Measurements from ENCODE around the gene STH.
"Not testable (repeated sequence)": the region's sequence is repeated elsewhere in the genome, so short reads cannot be mapped to it uniquely, and the experiment has no call there.

STH gene, protein sequence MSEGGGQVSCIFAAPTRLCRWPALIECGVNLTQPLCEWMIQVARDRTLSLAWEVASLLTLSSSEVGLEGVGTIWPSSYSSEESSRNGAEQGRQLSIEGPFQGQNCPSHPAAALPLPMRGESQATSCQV

DNA sequence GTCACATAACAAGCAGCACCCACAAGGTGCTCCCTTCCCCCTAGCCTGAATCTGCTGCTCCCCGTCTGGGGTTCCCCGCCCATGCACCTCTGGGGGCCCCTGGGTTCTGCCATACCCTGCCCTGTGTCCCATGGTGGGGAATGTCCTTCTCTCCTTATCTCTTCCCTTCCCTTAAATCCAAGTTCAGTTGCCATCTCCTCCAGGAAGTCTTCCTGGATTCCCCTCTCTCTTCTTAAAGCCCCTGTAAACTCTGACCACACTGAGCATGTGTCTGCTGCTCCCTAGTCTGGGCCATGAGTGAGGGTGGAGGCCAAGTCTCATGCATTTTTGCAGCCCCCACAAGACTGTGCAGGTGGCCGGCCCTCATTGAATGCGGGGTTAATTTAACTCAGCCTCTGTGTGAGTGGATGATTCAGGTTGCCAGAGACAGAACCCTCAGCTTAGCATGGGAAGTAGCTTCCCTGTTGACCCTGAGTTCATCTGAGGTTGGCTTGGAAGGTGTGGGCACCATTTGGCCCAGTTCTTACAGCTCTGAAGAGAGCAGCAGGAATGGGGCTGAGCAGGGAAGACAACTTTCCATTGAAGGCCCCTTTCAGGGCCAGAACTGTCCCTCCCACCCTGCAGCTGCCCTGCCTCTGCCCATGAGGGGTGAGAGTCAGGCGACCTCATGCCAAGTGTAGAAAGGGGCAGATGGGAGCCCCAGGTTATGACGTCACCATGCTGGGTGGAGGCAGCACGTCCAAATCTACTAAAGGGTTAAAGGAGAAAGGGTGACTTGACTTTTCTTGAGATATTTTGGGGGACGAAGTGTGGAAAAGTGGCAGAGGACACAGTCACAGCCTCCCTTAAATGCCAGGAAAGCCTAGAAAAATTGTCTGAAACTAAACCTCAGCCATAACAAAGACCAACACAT, at the start of gene STH:
STH (plus strand) TSS at position 264 of the 913 bp plus-strand sequence; CDS start at position 294, 30 bp downstream.
- DNase-seq = no peak

DNA sequence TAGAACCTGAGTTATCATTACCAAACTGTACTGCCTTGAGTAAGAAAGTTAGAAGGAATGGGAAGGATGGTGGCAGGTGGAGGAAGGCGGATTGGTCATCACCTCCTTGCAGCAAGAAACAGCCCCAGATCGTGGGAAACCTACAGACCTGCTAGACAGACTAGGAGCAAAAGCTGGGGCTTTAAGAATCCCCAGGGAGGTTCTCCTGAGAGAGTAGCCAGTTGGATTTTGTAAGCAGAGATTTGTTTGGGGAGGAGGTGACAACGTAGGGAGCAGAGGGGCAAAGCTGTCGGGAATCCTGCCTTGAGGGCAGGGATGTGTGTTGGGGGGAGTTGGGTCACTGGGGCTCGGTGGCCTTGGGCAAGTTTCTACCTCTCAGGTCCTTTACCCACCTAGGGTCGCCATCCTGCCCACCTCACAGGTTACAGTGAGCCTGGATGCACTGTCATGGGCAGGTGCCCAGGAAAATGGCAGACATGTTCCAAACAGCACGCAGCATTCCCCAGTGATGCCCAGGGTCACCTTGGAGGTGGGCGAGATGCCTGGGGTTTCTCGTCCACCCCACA, 49.2 kb upstream of the STH start:
- no peak for DNase-seq

DNA sequence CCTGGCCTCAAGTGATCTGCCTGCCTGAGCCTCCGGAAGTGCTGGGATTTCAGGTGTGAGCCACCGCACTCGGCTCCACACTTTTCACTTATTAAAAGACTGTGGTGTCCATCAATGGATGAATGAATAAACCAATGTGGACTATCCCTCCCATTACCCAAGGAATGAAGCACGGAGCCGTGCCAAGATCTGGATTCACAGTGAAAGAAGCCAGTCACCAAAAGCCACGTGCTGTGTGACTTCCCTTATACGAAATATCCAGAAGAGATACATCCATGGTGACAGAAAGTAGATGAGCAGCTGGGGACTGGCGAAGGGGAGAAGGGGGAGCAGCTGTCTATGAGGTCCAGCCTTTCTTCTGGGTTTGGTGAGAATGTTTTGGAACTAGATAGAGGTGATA, 48.2 kb upstream of the STH start:
- DNase-seq = no peak

DNA sequence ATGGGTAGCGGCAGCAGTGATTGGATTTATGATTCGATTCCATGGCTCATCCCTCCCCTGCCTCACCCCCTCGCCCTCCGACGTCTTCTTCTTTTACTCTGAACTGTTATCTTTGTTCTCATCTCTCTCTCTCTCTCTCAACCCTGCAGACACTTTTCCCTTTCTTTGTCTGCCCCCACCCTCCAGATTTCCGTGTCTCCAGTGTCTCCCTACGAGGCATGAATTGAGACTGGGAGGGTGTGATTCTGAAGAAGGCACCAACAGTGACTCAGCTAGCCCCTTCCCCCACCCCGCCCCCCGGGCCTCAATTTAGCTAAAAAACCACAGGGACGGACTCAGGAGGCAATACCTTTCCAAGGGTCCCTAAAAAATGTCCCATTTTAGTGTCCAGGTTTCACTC, 47.6 kb upstream of the STH start:
- DNase-seq = no peak

DNA sequence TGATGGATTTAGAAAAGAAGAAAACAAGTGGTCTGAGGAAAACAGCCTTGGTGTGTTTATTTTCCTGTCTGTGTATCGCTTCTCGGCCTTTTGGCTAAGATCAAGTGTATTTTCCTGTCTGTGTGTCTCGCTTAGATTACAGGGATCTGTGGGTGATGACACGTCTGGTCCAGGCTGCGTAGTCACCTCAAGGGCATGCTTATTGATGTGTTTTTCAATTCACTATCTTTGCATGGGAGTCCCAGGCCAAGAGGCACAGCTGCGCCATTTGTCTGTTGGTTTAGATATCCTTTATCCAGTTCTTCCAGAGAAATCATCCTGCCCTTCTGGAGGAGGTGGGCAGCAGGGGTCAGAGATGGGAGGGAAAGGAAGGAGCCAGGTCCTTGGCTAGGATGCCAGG, 47.1 kb upstream of the STH start:
- DNase-seq = no peak

DNA sequence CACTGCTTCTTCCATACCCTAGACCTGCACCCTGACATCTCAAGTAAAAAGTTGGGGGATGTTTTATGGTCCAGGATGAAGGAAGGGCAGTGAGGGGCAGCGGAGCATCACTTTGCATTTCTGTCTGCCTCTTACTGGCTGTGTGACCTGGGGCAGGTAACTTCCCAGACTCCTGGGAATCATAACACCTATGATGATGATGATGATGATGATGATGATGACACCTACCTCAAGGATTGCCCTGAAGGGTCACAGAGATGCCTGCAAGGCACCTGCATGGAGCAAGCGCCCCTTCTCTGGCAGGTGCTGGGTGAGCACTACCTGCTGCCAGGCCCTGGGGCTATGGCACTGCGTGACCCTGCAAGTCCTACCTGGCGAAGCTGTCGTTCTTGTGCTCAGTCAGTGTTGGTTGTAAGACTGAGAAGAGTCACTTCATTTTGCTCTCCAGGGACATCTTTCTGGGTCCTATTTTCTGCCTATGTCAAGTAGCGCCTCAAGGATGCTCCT, 46.2 kb upstream of the STH start:
- no peak for DNase-seq

DNA sequence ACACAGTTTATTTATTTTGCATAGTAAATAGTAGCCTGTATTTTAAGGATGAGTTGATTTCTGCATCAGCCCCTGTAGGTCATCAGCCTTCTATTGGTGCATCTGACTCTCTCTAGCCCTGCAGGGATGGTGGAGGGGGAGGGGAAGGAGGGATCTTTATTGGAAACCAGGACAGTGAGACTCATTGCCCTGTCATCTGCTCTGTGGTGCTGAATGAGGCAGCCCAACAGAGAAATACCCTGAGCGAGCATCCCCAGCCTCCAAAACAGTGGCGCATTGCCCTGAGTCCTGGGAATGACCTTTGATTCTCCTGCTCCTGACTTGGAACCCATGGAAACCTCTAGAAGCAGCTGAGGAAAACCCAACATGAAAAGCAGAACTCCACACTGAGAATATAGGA, 45.5 kb upstream of the STH start:
- DNase-seq = no peak

DNA sequence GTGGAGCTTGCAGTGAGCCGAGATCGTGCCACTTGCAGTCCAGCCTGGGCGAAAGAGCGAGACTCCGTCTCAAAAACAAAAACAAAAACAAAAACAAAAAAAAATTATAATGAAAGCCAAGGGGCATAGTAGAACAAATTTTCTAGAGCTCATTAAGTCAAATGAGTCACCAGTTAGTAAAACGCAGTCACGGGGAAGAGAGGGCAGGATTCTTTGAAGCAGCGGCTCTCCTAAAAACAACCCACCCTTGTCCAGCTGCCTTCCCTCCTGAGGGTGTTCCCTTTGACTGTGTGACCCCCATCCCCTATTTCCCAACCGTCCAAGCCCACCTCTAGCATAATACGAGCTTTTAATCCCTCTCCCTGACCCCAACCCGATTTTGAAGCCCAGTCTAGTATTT, 44.1 kb upstream of the STH start:
- no peak for DNase-seq

DNA sequence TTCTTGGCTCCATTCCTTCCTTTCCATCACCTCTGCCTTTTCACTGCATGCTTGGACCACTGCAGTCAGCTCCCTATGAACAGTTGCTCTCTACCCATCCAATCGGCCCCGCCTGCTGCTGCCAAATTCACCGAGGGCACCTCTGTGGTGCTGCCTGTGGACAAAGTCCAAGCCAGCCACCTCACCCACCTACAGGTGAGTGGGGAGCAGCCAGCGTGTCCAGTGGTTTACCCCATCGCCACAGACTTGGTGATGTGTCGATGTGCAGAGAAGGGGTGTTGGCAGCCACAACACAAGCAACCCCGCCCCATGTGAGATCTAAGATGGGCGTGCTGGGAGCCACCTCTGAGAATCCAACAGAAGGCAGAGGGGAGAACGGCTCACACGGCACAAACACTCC, 43.7 kb upstream of the STH start:
- DNase-seq = no peak

DNA sequence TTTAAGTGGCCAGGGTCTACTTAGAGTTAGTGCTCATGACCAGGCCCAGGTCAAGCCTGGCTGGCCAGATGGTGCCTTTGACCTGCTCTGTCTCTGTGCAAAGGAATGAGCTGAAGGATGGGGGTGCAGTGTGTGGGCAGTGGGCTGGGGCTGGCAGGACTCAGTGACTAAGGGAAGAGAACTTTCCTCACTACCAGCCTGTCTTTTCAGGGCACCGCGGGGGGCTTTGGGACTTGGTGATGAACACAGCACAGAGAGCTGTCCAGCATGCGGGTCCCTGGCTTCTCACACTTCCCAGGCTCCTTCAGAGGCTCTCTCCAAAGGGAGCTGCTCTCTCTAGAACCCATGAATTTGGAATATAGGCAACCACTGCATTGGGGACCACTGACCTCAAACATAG, 43.0 kb upstream of the STH start:
- no peak for DNase-seq

DNA sequence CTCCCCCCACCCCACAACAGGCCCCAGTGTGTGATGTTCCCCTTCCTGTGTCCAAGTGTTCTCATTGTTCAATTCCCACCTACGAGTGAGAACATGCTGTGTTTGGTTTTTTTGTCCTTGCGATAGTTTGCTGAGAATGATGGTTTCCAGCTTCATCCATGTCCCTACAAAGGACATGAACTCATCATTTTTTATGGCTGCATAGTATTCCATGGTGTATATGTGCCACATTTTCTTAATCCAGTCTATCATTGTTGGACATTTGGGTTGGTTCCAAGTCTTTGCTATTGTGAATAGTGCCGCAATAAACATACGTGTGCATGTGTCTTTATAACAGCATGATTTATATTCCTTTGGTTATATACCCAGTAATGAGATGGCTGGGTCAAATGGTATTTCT, 42.3 kb upstream of the STH start:
- not testable (repeated sequence) for DNase-seq

DNA sequence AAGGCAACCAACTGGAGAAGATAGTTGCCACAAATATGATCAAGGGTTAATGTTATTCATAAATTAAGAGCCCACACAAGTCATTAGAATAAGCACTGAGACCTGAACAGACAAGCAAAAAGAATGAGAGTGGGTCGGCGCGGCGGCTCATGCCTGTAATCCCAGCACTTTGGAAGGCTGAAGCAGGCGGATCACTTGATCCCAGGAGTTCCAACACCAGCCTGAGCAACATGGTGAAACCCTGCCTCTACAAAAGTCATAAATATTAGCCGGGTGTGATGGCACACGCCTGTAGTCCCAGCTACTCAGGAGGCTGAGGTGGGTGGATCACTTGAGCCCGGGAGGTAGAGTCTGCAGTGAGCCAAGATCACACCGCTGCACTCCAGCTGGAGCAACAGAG, 40.7 kb upstream of the STH start:
- no peak for DNase-seq

DNA sequence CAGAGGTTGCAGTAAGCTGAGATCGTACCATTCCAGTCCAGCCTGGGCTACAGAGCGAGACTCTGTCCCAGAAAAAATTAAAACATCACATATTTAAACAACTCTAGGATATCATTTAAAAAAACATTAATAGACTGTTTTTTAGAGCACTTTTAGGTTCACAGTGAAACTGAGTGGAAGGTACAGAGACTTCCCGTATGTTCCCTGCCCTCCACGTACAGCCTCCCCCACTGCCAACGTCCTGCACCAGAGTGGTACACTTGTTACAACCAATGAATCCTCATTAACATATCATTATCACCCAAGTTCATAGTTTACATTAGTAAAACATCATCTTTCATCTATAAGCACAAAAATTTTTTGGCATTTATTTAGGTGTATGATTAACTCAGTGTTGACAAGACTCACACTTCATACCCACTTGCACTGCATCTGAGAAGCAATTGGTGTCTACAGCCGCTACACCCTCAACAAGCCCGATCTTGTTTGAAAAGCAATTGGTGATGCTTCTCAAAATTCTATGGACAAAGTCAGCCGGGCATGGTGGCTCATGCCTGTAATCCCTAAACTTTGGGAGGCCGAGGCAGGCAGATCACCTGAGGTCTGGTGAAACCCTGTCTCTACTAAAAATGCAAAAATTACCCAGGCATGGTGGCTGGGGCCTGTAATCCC, 39.9 kb upstream of the STH start:
- DNase-seq = no peak

DNA sequence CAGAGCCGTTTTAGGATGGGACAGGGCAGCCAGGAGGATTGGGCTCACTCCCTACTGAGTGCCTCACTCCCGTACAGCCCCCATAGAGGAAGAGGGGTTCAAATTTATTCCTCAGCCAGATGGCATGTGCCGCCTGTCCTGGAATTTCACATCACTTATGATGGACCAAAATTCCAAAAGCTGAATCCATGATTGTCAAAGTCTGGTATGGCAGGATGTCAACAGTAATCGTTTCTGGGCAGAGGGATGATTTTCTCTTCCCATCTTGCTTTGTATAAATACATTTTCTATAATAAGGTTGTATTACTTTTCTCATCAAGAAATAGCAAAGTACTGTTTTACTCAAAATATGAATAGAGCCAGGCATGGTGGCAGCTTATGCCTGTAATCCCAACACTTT, 38.7 kb upstream of the STH start:
- DNase-seq = no peak

DNA sequence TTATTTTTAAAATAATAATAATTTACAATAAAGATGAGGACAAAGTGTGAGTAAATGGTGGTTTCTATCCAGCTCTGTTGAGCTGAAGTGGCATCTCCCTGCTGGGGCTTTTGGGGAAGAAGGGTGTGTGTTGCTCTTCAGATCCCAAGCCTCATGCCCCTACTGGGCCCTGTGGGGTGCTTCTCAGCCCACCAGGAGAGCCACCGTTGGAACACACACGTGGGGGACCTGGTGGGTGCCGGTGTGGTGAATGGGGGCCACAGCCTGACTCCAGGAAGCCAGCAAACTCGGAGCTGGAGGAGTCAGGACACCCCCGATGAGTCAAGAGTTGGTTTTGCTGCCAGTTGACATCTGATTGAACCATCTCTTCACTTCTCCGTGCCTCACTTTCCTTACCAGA, 37.8 kb upstream of the STH start:
- no peak for DNase-seq

DNA sequence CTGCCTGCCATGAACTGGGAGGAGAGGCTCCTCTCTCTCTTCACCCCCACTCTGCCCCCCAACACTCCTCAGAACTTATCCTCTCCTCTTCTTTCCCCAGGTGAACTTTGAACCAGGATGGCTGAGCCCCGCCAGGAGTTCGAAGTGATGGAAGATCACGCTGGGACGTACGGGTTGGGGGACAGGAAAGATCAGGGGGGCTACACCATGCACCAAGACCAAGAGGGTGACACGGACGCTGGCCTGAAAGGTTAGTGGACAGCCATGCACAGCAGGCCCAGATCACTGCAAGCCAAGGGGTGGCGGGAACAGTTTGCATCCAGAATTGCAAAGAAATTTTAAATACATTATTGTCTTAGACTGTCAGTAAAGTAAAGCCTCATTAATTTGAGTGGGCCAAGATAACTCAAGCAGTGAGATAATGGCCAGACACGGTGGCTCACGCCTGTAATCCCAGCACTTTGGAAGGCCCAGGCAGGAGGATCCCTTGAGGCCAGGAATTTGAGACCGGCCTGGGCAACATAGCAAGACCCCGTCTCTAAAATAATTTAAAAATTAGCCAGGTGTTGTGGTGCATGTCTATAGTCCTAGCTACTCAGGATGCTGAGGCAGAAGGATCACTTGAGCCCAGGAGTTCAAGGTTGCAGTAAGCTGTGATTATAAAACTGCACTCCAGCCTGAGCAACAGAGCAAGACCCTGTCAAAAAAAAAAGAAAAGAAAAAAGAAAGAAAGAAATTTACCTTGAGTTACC, 36.7 kb upstream of the STH start:
- no peak for DNase-seq

DNA sequence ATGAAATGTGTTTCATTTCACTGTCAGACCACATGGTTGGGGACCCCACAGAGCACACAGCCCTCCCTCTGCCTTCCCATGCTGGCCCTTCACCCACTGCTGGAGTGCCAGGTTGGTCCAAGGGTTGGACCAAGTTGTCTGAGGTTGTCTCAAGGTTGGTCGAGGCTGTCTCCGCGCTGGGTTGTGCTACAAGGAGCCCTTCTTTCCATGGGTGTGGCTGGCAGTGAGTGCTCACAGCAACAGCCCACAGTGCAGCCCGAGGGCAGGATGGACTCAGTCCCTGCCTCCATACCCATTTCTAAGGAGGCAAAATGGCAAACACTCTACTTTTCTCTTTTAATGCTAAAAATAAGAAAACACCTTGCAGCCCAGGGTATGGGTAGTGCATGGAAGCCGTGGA, 35.8 kb upstream of the STH start:
- DNase-seq = no peak

DNA sequence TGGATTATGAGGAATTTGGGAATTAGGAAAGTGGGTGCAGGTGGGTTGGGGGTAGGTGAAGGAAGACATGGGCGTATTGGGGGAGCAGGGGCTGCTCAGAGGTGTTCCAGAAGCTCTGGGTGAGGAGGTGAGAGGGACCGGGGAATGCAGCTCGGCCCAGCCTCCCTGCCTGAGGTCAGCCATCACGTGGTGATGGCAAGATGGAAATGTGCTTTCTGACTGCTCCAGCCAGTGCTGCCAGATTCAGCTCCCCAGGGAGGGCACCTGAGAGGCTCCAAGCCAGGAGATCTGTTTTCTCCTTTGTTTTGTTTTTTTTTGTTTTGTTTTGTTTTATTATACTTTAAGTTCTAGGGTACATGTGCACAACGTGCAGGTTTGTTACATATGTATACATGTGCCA, 35.2 kb upstream of the STH start:
- no peak for DNase-seq

DNA sequence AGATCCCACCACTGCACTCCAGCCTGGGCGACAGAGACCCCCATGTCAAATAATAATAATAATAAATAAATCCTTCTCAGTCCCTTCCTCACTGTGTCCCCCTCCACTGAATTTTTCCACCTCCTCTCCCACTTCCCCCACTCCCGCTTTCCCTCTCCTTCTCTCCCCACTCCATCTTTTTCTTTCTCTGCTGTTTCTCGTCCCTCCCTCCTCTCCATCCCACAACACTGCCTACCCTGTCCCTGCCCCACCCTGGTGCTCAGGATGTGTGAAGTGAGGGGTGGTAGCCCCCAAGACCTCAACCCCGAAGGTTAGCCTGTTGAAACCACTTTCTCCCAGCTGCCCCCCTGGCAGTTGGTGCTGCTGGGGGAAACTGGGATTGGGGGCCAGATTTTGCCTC, 34.4 kb upstream of the STH start:
- no peak for DNase-seq

DNA sequence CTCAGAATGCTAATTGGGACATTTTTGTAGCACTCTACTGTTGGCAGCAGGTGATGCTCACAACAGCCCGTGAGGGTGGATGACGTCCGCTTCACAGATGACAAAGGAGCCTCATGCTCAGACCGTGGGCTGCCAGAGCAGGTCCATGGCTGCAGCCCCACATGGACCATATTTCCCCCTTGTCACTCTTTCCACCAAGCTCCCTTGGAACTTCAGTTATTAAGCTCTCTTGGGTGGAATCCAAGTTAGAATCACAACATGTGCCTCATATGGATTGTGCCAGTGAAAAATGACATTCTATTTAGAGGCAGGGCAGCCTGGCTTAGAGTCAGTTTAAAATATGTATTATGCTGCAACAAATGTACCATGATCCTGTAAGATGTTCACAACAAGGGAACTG, 33.2 kb upstream of the STH start:
- DNase-seq = no peak

DNA sequence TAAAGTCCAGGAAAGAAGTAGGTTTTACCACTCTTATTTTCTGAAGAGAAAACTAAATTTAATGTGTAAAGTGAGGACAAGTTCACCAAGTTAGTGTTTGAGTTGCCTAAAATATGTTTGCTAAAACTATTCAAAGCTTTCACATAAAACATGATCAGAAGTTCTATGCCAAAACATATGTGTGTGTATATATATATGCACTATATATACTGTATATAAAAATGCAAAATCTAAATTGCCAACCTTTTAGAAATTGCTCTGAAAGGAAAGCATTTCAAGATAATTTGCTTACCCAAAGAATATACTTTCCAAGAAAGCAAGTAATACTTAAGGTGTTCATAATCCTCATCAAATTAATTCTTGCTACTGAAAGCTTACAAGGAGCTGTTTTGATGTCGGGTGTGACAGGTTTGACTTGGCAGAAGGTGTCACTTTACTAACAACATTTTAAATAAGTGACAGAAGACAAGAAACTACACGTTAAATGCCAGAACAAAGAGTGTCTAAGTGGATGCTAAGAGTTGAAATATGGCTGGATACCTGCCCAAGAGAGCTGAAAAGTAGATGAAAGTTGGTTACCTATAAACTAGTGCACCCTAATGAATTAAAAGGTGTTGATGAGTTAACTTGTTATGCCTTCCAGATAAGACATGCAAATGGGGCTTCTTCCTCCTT, 32.3 kb upstream of the STH start:
- no peak for DNase-seq

DNA sequence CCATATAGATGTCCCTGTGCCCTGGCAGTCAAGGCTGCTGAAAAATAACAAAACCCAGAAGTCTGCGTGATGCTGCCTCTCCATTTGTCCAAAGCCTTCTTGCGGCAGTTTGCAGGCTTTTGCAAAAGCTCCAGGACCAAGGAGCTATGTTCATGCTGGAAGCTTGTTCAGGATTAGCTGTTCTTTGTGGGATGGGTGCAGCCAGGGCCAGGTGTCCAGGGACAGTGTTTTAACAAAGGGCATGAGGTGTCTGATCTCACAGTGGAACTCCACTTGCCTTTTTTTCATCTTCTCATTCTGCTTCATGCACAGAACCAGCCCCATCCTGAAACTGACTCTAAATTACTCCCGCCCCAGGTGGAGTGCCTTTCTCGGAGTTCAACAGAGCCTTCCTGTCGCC, 31.7 kb upstream of the STH start:
- no peak for DNase-seq

All from NCI-H524 treated with DMSO at 0.1 percent for 48 hours (cell line).